Middle frontal gyrus (tissue), 1 donor: ENCODE results near the gene IL10.

Experiments
- DNase-seq: peaks from one replicate; pipeline ENCODE4 v3.0.0-alpha.2; 2015; ENCODE audit warnings: low spot score; ENCODE audit errors: extremely low spot score

The IL10 gene

GRCh38 chr1:206737729-206738201, 34.5 kb downstream of the IL10 start:
- DNase-seq = no peak

GRCh38 chr1:206736878-206737728, 35.2 kb downstream of the IL10 start:
- no peak for DNase-seq

- no peak for DNase-seq
These were observed 36.7 kb downstream of the IL10 start for GRCh38 chr1:206735553-206736031.

GRCh38 chr1:206734499-206735142, 37.7 kb downstream of the IL10 start:
- no peak for DNase-seq

GRCh38 chr1:206732992-206733391, 39.3 kb downstream of the IL10 start:
- no peak for DNase-seq

GRCh38 chr1:206732508-206732907, 39.8 kb downstream of the IL10 start:
- DNase-seq = no peak

- no peak for DNase-seq
These were observed 42.8 kb downstream of the IL10 start for GRCh38 chr1:206729507-206729906.

- DNase-seq = no peak
These were observed 43.2 kb downstream of the IL10 start for GRCh38 chr1:206729050-206729449.

GRCh38 chr1:206728697-206728987, 43.7 kb downstream of the IL10 start:
- DNase-seq = no peak

GRCh38 chr1:206727981-206728696, 44.2 kb downstream of the IL10 start:
- no peak for DNase-seq

- no peak for DNase-seq
These were observed 47.0 kb downstream of the IL10 start for GRCh38 chr1:206725109-206725963.

- DNase-seq = no peak
These were observed 48.4 kb downstream of the IL10 start for GRCh38 chr1:206723805-206724472.

- DNase-seq = no peak
These were observed 48.9 kb downstream of the IL10 start for GRCh38 chr1:206723462-206723804.

- DNase-seq = no peak
These were observed 49.4 kb downstream of the IL10 start for GRCh38 chr1:206722751-206723461.

GRCh38 chr1:206721454-206721853, 50.8 kb downstream of the IL10 start:
- no peak for DNase-seq

- DNase-seq = no peak
These were observed 53.0 kb downstream of the IL10 start for GRCh38 chr1:206719169-206719839.

GRCh38 chr1:206717674-206717989, 54.7 kb downstream of the IL10 start:
- no peak for DNase-seq
